ENCODE data around the gene CMTM4. TPM values are rescaled to one million over a fixed set of nuclear protein-coding genes. Genes with fewer than 3 reads are reported as not detected.
"Not testable (repeated sequence)": the region's sequence is repeated elsewhere in the genome, so short reads cannot be mapped to it uniquely, and the experiment has no call there.

CMTM4 gene
- total and polyA plus RNA-seq, 12 donors = 4.5 to 14.6 (median 11.7) TPM

GRCh38 chr16:66637806-66638205 lies 58.7 kb downstream of the CMTM4 start:
- TF ChIP-seq CTCF (IDR thresholded peaks at IDR 0.05) = no peak
- no peaks in the 10 kb centered on the region for H3K9me3 ChIP-seq
- 95 to 96% methylated on average over 3 of the region's 3 CpGs for WGBS, 2 donors
- ATAC-seq (no peak), DNase-seq (no peak)
- no peak overlapping the region for H3K4me3 ChIP-seq
- no peak overlapping the region for H3K27ac ChIP-seq
- peaks cover 0 to 7% (median 0%) of the 10 kb centered on the region in 9 donors for H3K4me1 ChIP-seq
- H3K36me3 ChIP-seq = peaks cover 0 to 10% (median 0%) of the 10 kb centered on the region in 9 donors
- no peaks in the 10 kb centered on the region for H3K27me3 ChIP-seq
- intact Hi-C loops (cut with DNase I) = no loop called here

- TF ChIP-seq CTCF (IDR thresholded peaks at IDR 0.05) = no peak
- Histone ChIP-seq H3K27ac (no peak overlapping the region), H3K36me3 (peaks cover 0 to 10% (median 0%) of the 10 kb centered on the region in 9 donors), H3K27me3 (no peaks in the 10 kb centered on the region), H3K4me3 (no peak overlapping the region), H3K4me1 (peaks cover 0 to 7% (median 0%) of the 10 kb centered on the region in 9 donors), H3K9me3 (no peaks in the 10 kb centered on the region)
- ATAC-seq (no peak), DNase-seq (no peak)
- WGBS, 2 donors = 68 to 72% methylated on average over 5 of the region's 5 CpGs
- intact Hi-C loops (cut with DNase I) = no loop called here
Measured at GRCh38 chr16:66636199-66636598, 60.3 kb downstream of the CMTM4 start.

- intact Hi-C loops (cut with DNase I) = no loop called here
- no peak for TF ChIP-seq CTCF (IDR thresholded peaks at IDR 0.05)
- no peak for DNase-seq
- no peak overlapping the region for H3K27ac ChIP-seq
- no peak overlapping the region for H3K4me3 ChIP-seq
- H3K36me3 ChIP-seq = peaks cover 0 to 10% (median 0%) of the 10 kb centered on the region in 9 donors
- H3K4me1 ChIP-seq = peaks cover 0 to 7% (median 0%) of the 10 kb centered on the region in 9 donors
- no peaks in the 10 kb centered on the region for H3K9me3 ChIP-seq
- ATAC-seq = peak in 1 of 8 donors; percentile 34
- 84 to 89% methylated on average over 6 of the region's 6 CpGs for WGBS, 2 donors
- H3K27me3 ChIP-seq = no peaks in the 10 kb centered on the region
Measured at GRCh38 chr16:66635406-66635805, 61.1 kb downstream of the CMTM4 start.

GRCh38 chr16:66634527-66635196 lies 61.9 kb downstream of the CMTM4 start:
- no peak overlapping the region for H3K27ac ChIP-seq
- WGBS, 2 donors = 89 to 98% methylated on average over 4 of the region's 4 CpGs
- ATAC-seq (no peak), DNase-seq (no peak)
- H3K36me3 ChIP-seq = peaks cover 0 to 10% (median 0%) of the 10 kb centered on the region in 9 donors
- intact Hi-C loops (cut with DNase I) = no loop called here
- peaks cover 0 to 7% (median 0%) of the 10 kb centered on the region in 9 donors for H3K4me1 ChIP-seq
- TF ChIP-seq CTCF (IDR thresholded peaks at IDR 0.05) = no peak
- no peaks in the 10 kb centered on the region for H3K9me3 ChIP-seq
- H3K4me3 ChIP-seq = no peak overlapping the region
- no peaks in the 10 kb centered on the region for H3K27me3 ChIP-seq

- not testable (repeated sequence) for DNase-seq, H3K36me3 ChIP-seq
- WGBS, 2 donors = 95 to 98% methylated on average over 3 of the region's 4 CpGs
Measured at GRCh38 chr16:66631558-66631957, 65.0 kb downstream of the CMTM4 start.

GRCh38 chr16:66630561-66631260 lies 65.8 kb downstream of the CMTM4 start:
- H3K4me3 ChIP-seq; H3K36me3 ChIP-seq; DNase-seq; H3K9me3 ChIP-seq; intact Hi-C loops (cut with DNase I); H3K27ac ChIP-seq; ATAC-seq; H3K27me3 ChIP-seq; H3K4me1 ChIP-seq: not testable (repeated sequence)
- 95 to 96% methylated on average over 15 to 30 of the region's 49 CpGs for WGBS, 2 donors

More at GRCh38 chr16:66631558-66631957, 65.0 kb downstream of the CMTM4 start:
- ATAC-seq; H3K27me3 ChIP-seq; H3K9me3 ChIP-seq; H3K4me3 ChIP-seq; H3K27ac ChIP-seq; H3K4me1 ChIP-seq; intact Hi-C loops (cut with DNase I): not testable (repeated sequence)

Measured in heart right ventricle (tissue), 16 donors.